Measurements from ENCODE around the gene L1CAM.

L1CAM gene

GRCh38 chrX:153866302-153867019 lies 19.5 kb downstream of the L1CAM start:
- Histone ChIP-seq H3K9ac (ENCODE audit: low read depth, low read length) (no peak overlapping the region), H4K20me1 (ENCODE audit: insufficient read depth, low read length) (no peaks in the 10 kb centered on the region), H3K27me3 (ENCODE audit: insufficient read depth, low read length, poor library complexity) (no peaks in the 10 kb centered on the region), H3K27ac (ENCODE audit: low read length) (no peak overlapping the region), H3K79me2 (ENCODE audit: insufficient read depth, low read length) (no peaks in the 10 kb centered on the region), H3K4me3 (ENCODE audit: low read depth in 1 of 2, low read length in 2 of 2) (no peak overlapping the region), H3K4me2 (ENCODE audit: insufficient read depth, low read length) (no peak overlapping the region), H3K4me1 (ENCODE audit: insufficient read depth, low read length) (no peaks in the 10 kb centered on the region), H3K36me3 (ENCODE audit: insufficient read depth, low read length) (no peaks in the 10 kb centered on the region), H3K9me3 (ENCODE audit: insufficient read depth, low read length, severe bottlenecking) (no peaks in the 10 kb centered on the region), H2AFZ (ENCODE audit: low read depth, low read length) (no peak overlapping the region)
- DNase-seq (no peak), ATAC-seq (ENCODE audit: insufficient read depth, low read depth) (no peak)
- TF ChIP-seq, protein P1, sequence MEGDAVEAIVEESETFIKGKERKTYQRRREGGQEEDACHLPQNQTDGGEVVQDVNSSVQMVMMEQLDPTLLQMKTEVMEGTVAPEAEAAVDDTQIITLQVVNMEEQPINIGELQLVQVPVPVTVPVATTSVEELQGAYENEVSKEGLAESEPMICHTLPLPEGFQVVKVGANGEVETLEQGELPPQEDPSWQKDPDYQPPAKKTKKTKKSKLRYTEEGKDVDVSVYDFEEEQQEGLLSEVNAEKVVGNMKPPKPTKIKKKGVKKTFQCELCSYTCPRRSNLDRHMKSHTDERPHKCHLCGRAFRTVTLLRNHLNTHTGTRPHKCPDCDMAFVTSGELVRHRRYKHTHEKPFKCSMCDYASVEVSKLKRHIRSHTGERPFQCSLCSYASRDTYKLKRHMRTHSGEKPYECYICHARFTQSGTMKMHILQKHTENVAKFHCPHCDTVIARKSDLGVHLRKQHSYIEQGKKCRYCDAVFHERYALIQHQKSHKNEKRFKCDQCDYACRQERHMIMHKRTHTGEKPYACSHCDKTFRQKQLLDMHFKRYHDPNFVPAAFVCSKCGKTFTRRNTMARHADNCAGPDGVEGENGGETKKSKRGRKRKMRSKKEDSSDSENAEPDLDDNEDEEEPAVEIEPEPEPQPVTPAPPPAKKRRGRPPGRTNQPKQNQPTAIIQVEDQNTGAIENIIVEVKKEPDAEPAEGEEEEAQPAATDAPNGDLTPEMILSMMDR (IDR thresholded peaks at IDR 0.05; ENCODE audit: borderline replicate concordance, extremely low read depth, low read length, poor library complexity, severe bottlenecking): no peak
- TF ChIP-seq EZH2 (IDR thresholded peaks at IDR 0.05; ENCODE audit: borderline replicate concordance, low read depth, low read length, severe bottlenecking): no peak

DNA sequence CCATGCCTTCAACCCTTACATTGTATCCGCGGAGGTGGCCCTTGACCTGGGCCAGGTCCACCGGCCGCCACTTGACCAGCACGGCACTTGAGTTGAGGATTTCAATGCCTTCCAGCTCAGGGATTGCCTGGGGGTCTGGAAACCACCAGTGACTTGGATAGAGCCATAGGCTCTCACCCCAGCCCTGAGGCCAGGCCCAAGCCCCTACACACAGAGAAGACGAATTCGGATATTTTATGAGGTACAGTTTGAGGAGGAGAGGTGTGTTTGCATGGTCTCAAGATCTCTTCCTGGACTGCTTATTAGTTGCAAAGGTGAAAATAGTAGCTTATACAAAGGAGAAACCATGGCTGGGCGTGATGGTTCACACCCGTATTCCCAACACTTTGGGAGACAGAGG lies 20.3 kb downstream of the L1CAM start:
- Histone ChIP-seq H3K27ac (ENCODE audit: low read length) (no peak overlapping the region), H3K4me1 (ENCODE audit: insufficient read depth, low read length) (no peaks in the 10 kb centered on the region), H3K9ac (ENCODE audit: low read depth, low read length) (no peak overlapping the region), H3K4me3 (ENCODE audit: low read depth in 1 of 2, low read length in 2 of 2) (no peak overlapping the region), H3K79me2 (ENCODE audit: insufficient read depth, low read length) (no peaks in the 10 kb centered on the region), H2AFZ (ENCODE audit: low read depth, low read length) (no peak overlapping the region), H3K36me3 (ENCODE audit: insufficient read depth, low read length) (no peaks in the 10 kb centered on the region), H4K20me1 (ENCODE audit: insufficient read depth, low read length) (no peaks in the 10 kb centered on the region), H3K4me2 (ENCODE audit: insufficient read depth, low read length) (no peak overlapping the region), H3K27me3 (ENCODE audit: insufficient read depth, low read length, poor library complexity) (no peaks in the 10 kb centered on the region), H3K9me3 (ENCODE audit: insufficient read depth, low read length, severe bottlenecking) (no peaks in the 10 kb centered on the region)
- DNase-seq: no peak
- no peak for ATAC-seq (ENCODE audit: insufficient read depth, low read depth)
- TF ChIP-seq, protein P1 (IDR thresholded peaks at IDR 0.05; ENCODE audit: borderline replicate concordance, extremely low read depth, low read length, poor library complexity, severe bottlenecking): no peak
- no peak for TF ChIP-seq EZH2 (IDR thresholded peaks at IDR 0.05; ENCODE audit: borderline replicate concordance, low read depth, low read length, severe bottlenecking)

DNA sequence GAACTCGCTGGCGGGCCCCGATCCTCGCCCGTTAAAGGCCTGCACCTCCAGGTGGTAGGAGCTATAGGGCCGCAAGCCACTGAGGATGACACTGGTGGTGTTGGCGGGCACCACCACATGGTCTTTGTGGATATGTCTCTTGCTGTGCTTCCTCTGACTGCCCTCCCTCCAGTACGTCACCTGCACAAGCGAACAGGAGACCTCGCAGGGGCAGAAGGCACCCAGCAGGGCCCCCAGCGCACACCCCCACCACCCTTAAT lies 20.7 kb downstream of the L1CAM start:
- Histone ChIP-seq H3K9ac (ENCODE audit: low read depth, low read length) (no peak overlapping the region), H3K9me3 (ENCODE audit: insufficient read depth, low read length, severe bottlenecking) (no peaks in the 10 kb centered on the region), H3K27ac (ENCODE audit: low read length) (no peak overlapping the region), H2AFZ (ENCODE audit: low read depth, low read length) (no peak overlapping the region), H3K4me2 (ENCODE audit: insufficient read depth, low read length) (no peak overlapping the region), H3K4me1 (ENCODE audit: insufficient read depth, low read length) (no peaks in the 10 kb centered on the region), H3K27me3 (ENCODE audit: insufficient read depth, low read length, poor library complexity) (no peaks in the 10 kb centered on the region), H3K79me2 (ENCODE audit: insufficient read depth, low read length) (no peaks in the 10 kb centered on the region), H4K20me1 (ENCODE audit: insufficient read depth, low read length) (no peaks in the 10 kb centered on the region), H3K4me3 (ENCODE audit: low read depth in 1 of 2, low read length in 2 of 2) (no peak overlapping the region), H3K36me3 (ENCODE audit: insufficient read depth, low read length) (no peaks in the 10 kb centered on the region)
- TF ChIP-seq, protein P1 (IDR thresholded peaks at IDR 0.05; ENCODE audit: borderline replicate concordance, extremely low read depth, low read length, poor library complexity, severe bottlenecking): no peak
- no peak for TF ChIP-seq EZH2 (IDR thresholded peaks at IDR 0.05; ENCODE audit: borderline replicate concordance, low read depth, low read length, severe bottlenecking)
- DNase-seq (no peak), ATAC-seq (ENCODE audit: insufficient read depth, low read depth) (no peak)
